ENCODE results near the gene E2F1. TPM values are rescaled to one million over a fixed set of nuclear protein-coding genes. Genes with fewer than 3 reads are reported as not detected.
"Not testable (repeated sequence)": the region's sequence is repeated elsewhere in the genome, so short reads cannot be mapped to it uniquely, and the experiment has no call there.

The E2F1 gene
- total RNA-seq, 1 experiment from 2014 or later = 44.2 TPM

DNA sequence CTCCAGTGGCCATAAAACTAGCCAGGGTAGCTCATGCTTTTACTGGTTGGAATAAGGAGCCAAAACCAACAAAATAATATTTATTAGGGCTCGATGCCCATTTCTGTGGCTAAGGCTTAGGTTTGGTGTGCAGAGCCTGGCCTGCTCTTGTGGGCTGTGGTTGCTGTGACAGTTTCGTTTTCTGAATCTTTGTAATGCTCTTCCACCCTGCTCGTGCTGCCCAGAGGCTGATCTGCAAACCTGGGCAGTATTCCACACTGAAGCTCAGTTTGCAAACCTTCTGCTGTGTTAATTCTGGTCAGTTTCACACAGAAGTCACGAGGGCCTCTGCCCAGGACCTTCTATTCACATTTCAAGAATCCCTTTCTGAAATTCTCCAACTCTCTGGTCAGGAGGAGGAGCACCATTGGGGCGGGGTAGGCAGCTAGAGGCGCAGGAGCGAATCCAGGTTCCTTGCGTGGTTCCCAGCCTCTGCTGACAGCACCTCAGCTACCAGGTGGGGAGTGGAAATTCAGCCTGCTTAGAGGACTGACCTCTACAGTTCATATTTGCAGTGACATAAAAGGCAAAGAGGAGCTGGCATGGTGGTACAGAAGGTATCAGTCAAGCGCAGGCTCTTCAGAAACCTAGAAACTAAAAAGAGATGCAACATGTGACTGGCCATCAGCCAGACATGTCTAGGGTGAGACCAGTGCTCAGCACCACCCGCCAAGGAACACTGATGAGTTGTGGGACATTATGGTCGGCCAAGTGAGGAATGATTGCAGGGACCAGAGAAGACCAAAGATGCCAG, 38.4 kb downstream of the E2F1 start (continued):
- TF ChIP-seq, protein P1, sequence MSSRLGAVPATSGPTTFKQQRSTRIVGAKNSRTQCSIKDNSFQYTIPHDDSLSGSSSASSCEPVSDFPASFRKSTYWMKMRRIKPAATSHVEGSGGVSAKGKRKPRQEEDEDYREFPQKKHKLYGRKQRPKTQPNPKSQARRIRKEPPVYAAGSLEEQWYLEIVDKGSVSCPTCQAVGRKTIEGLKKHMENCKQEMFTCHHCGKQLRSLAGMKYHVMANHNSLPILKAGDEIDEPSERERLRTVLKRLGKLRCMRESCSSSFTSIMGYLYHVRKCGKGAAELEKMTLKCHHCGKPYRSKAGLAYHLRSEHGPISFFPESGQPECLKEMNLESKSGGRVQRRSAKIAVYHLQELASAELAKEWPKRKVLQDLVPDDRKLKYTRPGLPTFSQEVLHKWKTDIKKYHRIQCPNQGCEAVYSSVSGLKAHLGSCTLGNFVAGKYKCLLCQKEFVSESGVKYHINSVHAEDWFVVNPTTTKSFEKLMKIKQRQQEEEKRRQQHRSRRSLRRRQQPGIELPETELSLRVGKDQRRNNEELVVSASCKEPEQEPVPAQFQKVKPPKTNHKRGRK (CRISPR knock-in tag; IDR thresholded peaks at IDR 0.05; ENCODE audit: borderline replicate concordance) = no peak
- TF ChIP-seq, protein P2, sequence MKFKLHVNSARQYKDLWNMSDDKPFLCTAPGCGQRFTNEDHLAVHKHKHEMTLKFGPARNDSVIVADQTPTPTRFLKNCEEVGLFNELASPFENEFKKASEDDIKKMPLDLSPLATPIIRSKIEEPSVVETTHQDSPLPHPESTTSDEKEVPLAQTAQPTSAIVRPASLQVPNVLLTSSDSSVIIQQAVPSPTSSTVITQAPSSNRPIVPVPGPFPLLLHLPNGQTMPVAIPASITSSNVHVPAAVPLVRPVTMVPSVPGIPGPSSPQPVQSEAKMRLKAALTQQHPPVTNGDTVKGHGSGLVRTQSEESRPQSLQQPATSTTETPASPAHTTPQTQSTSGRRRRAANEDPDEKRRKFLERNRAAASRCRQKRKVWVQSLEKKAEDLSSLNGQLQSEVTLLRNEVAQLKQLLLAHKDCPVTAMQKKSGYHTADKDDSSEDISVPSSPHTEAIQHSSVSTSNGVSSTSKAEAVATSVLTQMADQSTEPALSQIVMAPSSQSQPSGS (CRISPR knock-in tag; IDR thresholded peaks at IDR 0.05; ENCODE audit: borderline replicate concordance, low read depth) = no peak
- TF ChIP-seq, protein P3, sequence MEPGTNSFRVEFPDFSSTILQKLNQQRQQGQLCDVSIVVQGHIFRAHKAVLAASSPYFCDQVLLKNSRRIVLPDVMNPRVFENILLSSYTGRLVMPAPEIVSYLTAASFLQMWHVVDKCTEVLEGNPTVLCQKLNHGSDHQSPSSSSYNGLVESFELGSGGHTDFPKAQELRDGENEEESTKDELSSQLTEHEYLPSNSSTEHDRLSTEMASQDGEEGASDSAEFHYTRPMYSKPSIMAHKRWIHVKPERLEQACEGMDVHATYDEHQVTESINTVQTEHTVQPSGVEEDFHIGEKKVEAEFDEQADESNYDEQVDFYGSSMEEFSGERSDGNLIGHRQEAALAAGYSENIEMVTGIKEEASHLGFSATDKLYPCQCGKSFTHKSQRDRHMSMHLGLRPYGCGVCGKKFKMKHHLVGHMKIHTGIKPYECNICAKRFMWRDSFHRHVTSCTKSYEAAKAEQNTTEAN (CRISPR knock-in tag; IDR thresholded peaks at IDR 0.05) = no peak
- no peak for TF ChIP-seq ZNF219 (CRISPR knock-in tag; IDR thresholded peaks at IDR 0.05; ENCODE audit: borderline replicate concordance)

DNA sequence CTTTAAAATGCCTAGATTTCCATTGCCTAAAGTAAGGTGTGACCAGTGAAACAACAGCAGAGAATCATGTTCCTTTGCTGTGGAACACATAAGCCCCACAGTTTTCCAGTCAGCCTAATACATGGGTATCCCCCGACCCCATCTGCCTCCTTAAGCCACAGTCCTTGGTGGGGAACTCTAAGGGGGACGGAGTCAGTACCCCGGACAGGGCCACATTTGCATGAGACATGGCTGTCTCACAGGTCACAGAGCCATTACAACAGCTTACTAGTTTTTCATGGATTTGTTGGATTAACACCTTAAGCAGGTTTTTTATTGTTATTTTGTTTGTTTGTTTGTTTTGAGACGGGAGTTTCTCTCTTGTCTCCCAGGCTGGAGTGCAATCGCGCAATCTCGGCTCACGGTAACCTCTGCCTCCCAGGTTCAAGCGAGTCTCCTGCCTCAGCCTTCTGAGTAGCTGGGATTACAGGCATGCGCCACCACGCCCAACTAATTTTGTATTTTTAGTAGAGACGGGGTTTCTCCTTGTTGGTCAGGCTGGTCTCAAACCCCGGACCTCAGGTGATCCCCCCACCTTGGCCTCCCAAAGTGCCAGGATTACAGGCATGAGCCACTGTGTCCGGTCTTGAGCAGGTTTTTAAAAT, 39.1 kb downstream of the E2F1 start:
- H3K9me3 Mint-ChIP-seq; H3K4me3 Mint-ChIP-seq; H3K27me3 Mint-ChIP-seq (ENCODE audit: low read depth); H3K4me1 Mint-ChIP-seq: not testable (repeated sequence)
- H3K27ac Mint-ChIP-seq = peak overlapping the region; percentile 49; the same call in 1 of the 2 replicates
- DNase-seq (ENCODE audit: low spot score) = peak; percentile 51
- peak; percentile 88 for ATAC-seq
- ChIA-PET CTCF (interaction anchor here (0.8 to 1.1 kb wide), 4 partner anchors 20 to 203 kb away, joined by 3 to 8 read pairs (median 4); partner anchors contain the start of genes ACTL10 and SNTA1), POLR2A (interaction anchor here (1.1 kb wide), 1 partner anchor 20 kb away, joined by 3 read pairs; the partner anchor contains the start of gene ACTL10)
- peaks cover 15% of the 10 kb centered on the region for H3K36me3 Mint-ChIP-seq

DNA sequence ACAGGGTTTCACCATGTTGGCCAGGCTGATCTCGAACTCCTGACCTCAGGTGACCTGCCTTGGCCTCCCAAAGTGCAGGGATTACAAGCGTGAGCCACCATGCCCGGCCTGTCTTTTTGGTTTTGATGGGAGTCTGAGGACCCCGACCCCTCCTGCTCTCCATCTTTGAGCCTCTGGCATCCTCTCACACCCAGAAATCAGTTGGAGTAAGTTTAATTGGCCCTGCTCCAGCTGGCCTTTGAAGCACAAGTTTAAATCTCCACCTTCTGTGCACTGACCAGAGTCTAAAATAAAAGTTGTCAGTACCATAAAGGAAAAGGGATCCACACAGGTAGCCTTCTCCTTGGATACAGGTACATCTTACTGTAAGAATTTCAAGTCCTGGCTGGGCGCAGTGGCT, 40.0 kb downstream of the E2F1 start:
- no peak for DNase-seq (ENCODE audit: low spot score)
- no peak for ATAC-seq
- H3K4me1 Mint-ChIP-seq = peaks cover 10% of the 10 kb centered on the region

More for the DNA sequence above, 40.0 kb downstream of the E2F1 start:
- ChIA-PET CTCF (interaction anchor here (1.1 kb wide), 1 partner anchor 189 kb away, joined by 8 read pairs; no protein-coding TSS in a partner anchor), POLR2A (no interaction called here)
- Mint-ChIP-seq H3K27me3 (ENCODE audit: low read depth) (no peaks in the 10 kb centered on the region), H3K9me3 (no peaks in the 10 kb centered on the region), H3K36me3 (peaks cover 18% of the 10 kb centered on the region), H3K27ac (no peak overlapping the region), H3K4me3 (no peak overlapping the region)
- TF ChIP-seq, protein P4, sequence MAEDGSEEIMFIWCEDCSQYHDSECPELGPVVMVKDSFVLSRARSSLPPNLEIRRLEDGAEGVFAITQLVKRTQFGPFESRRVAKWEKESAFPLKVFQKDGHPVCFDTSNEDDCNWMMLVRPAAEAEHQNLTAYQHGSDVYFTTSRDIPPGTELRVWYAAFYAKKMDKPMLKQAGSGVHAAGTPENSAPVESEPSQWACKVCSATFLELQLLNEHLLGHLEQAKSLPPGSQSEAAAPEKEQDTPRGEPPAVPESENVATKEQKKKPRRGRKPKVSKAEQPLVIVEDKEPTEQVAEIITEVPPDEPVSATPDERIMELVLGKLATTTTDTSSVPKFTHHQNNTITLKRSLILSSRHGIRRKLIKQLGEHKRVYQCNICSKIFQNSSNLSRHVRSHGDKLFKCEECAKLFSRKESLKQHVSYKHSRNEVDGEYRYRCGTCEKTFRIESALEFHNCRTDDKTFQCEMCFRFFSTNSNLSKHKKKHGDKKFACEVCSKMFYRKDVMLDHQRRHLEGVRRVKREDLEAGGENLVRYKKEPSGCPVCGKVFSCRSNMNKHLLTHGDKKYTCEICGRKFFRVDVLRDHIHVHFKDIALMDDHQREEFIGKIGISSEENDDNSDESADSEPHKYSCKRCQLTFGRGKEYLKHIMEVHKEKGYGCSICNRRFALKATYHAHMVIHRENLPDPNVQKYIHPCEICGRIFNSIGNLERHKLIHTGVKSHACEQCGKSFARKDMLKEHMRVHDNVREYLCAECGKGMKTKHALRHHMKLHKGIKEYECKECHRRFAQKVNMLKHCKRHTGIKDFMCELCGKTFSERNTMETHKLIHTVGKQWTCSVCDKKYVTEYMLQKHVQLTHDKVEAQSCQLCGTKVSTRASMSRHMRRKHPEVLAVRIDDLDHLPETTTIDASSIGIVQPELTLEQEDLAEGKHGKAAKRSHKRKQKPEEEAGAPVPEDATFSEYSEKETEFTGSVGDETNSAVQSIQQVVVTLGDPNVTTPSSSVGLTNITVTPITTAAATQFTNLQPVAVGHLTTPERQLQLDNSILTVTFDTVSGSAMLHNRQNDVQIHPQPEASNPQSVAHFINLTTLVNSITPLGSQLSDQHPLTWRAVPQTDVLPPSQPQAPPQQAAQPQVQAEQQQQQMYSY (CRISPR knock-in tag; IDR thresholded peaks at IDR 0.05) = no peak
- TF ChIP-seq, protein P5, sequence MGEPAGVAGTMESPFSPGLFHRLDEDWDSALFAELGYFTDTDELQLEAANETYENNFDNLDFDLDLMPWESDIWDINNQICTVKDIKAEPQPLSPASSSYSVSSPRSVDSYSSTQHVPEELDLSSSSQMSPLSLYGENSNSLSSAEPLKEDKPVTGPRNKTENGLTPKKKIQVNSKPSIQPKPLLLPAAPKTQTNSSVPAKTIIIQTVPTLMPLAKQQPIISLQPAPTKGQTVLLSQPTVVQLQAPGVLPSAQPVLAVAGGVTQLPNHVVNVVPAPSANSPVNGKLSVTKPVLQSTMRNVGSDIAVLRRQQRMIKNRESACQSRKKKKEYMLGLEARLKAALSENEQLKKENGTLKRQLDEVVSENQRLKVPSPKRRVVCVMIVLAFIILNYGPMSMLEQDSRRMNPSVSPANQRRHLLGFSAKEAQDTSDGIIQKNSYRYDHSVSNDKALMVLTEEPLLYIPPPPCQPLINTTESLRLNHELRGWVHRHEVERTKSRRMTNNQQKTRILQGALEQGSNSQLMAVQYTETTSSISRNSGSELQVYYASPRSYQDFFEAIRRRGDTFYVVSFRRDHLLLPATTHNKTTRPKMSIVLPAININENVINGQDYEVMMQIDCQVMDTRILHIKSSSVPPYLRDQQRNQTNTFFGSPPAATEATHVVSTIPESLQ (CRISPR knock-in tag; IDR thresholded peaks at IDR 0.05) = no peak
- TF ChIP-seq ELF4 (CRISPR knock-in tag; IDR thresholded peaks at IDR 0.05; ENCODE audit: low read depth) (no peak), ZNF263 (CRISPR knock-in tag; IDR thresholded peaks at IDR 0.05; ENCODE audit: low read depth) (no peak), TCF7 (CRISPR knock-in tag; IDR thresholded peaks at IDR 0.05; ENCODE audit: low read depth) (no peak), FOXJ3 (CRISPR knock-in tag; IDR thresholded peaks at IDR 0.05; ENCODE audit: borderline replicate concordance) (no peak)

Measured in WTC11 (cell line).